Tibial artery (tissue), 4 donors: Measurements from ENCODE around the gene HMMR.

Experiments used
- DNase-seq, 2 donors: peaks; one replicate each; pipeline ENCODE4 v3.0.0-alpha.2; 2019
- H3K27ac ChIP-seq, 2 donors: fragments of 200-600 bp; sonication (generic) in 1 of 2; 1 replicate in 1 of 2; 2 replicates in 1 of 2; pipeline ENCODE4 v1.5.1; 2018 to 2019; ENCODE audit warnings: mild to moderate bottlenecking in 1 of 2
- H3K27me3 ChIP-seq, 2 donors: fragments of 200-600 bp; sonication (generic) in 1 of 2; one replicate each; pipeline versions ENCODE4 v1.5.1 to v1.6.0; 2016 to 2019
- H3K36me3 ChIP-seq, 3 donors: fragments of 200-600 bp; sonication (generic) in 2 of 3; one replicate each; pipeline ENCODE4 v1.5.1; 2016 to 2019; ENCODE audit warnings: mild to moderate bottlenecking in 2 of 3
- H3K4me1 ChIP-seq, 4 donors: fragments of 200-600 bp; sonication (generic) in 2 of 4; 1 replicate in 3 of 4; 2 replicates in 1 of 4; pipeline ENCODE4 v1.5.1; 2016 to 2019
- H3K4me3 ChIP-seq, 2 donors: fragments of 200-600 bp; sonication (generic) in 1 of 2; 1 replicate in 1 of 2; 2 replicates in 1 of 2; pipeline ENCODE4 v1.5.1; 2018 to 2019; ENCODE audit warnings: mild to moderate bottlenecking in 2 of 2
- H3K9me3 ChIP-seq, 3 donors: fragments of 200-600 bp; sonication (generic) in 1 of 3; one replicate each; pipeline ENCODE4 v1.5.1; 2016 to 2019
- intact Hi-C: fragments of 100-400 bp; cut with DNase I; formaldehyde crosslinking; loops from one replicate; pipeline ENCODE4 v1.15.0; 2023; ENCODE audit warnings: low total_unique reads
- TF ChIP-seq, protein P1 (sequence below), 2 experiments: fragments of 200-600 bp in 1 of 2; fragments of 450-650 bp in 1 of 2; IDR thresholded peaks; one replicate each; pipeline ENCODE4 v1.5.1; 2017 to 2019; ENCODE audit warnings: antibody characterized with exemption in 2 of 2, mild to moderate bottlenecking in 1 of 2, moderate library complexity in 1 of 2

Gene HMMR

DNA sequence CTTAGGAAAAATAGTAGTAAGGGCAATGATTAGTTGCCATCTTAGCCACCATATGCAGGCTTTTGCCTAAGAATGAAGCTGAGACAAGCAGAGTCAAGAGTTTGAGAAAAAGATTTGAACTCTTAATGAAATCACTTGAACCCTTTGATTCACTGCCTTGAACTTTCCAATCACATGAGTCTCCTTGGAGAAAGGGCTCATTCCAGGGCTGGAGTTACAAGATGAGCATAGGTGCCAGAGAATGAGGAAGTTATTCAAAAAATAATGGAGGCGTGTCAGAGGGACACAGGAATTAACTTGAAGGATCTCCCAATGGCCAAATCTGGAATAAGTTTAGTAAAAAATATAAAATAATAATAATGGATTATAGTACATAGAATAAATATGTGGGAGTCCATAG is 80.3 kb downstream of the HMMR start:
- TF ChIP-seq, protein P1, sequence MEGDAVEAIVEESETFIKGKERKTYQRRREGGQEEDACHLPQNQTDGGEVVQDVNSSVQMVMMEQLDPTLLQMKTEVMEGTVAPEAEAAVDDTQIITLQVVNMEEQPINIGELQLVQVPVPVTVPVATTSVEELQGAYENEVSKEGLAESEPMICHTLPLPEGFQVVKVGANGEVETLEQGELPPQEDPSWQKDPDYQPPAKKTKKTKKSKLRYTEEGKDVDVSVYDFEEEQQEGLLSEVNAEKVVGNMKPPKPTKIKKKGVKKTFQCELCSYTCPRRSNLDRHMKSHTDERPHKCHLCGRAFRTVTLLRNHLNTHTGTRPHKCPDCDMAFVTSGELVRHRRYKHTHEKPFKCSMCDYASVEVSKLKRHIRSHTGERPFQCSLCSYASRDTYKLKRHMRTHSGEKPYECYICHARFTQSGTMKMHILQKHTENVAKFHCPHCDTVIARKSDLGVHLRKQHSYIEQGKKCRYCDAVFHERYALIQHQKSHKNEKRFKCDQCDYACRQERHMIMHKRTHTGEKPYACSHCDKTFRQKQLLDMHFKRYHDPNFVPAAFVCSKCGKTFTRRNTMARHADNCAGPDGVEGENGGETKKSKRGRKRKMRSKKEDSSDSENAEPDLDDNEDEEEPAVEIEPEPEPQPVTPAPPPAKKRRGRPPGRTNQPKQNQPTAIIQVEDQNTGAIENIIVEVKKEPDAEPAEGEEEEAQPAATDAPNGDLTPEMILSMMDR (IDR thresholded peaks at IDR 0.05), result no peak
- H3K4me3 ChIP-seq, result no peak overlapping the region
- H3K4me1 ChIP-seq, result no peaks in the 10 kb centered on the region
- no peaks in the 10 kb centered on the region for H3K36me3 ChIP-seq
- DNase-seq, result no peak
- H3K27me3 ChIP-seq, result peaks cover 0 to 3% of the 10 kb centered on the region in 2 donors
- H3K9me3 ChIP-seq, result no peaks in the 10 kb centered on the region
- H3K27ac ChIP-seq, result no peak overlapping the region
- intact Hi-C loops, result no loop called here
